DOHH2 (cell line): ENCODE data around the gene INTS7.

ENCODE experiments used
- H3F3A ChIP-seq: fragments of 200-600 bp; sonication (generic), shearing (Covaris generic); 2 replicates; pipeline ENCODE4 v1.6.0; 2016; ENCODE audit warnings: antibody characterized with exemption, mild to moderate bottlenecking; ENCODE audit not compliant: control insufficient read depth, insufficient read depth
- H3K27ac ChIP-seq: fragments of 200-600 bp; sonication (generic); 2 replicates; pipeline ENCODE4 v1.5.1; 2014; ENCODE audit warnings: low read depth, mild to moderate bottlenecking, low read length, moderate library complexity
- H3K27me3 ChIP-seq: fragments of 200-600 bp; sonication (generic); 2 replicates; pipeline ENCODE4 v1.6.1; 2014; ENCODE audit warnings: mild to moderate bottlenecking, low read length, mixed read lengths; ENCODE audit not compliant: control insufficient read depth
- H3K36me3 ChIP-seq: fragments of 200-600 bp; sonication (generic); 2 replicates; pipeline ENCODE4 v1.6.1; 2014; ENCODE audit warnings: mild to moderate bottlenecking, low read length, moderate library complexity, mixed read lengths; ENCODE audit not compliant: control insufficient read depth
- H3K4me1 ChIP-seq: fragments of 200-600 bp; sonication (generic); 2 replicates; pipeline ENCODE4 v1.6.1; 2014; ENCODE audit warnings: mild to moderate bottlenecking, low read length, mixed read lengths; ENCODE audit not compliant: control insufficient read depth
- H3K4me2 ChIP-seq: fragments of 200-600 bp; sonication (generic); 2 replicates; pipeline ENCODE4 v1.6.0; 2014; ENCODE audit warnings: mild to moderate bottlenecking, low read length, moderate library complexity
- H3K4me3 ChIP-seq: fragments of 200-600 bp; sonication (generic); 2 replicates; pipeline ENCODE4 v1.5.1; 2014; ENCODE audit warnings: mild to moderate bottlenecking, low read length, mixed read lengths
- H3K79me2 ChIP-seq: fragments of 200-600 bp; sonication (generic); 2 replicates; pipeline ENCODE4 v1.6.1; 2014; ENCODE audit warnings: mild to moderate bottlenecking, low read length, mixed read lengths; ENCODE audit not compliant: control insufficient read depth
- H3K9me2 ChIP-seq: fragments of 200-600 bp; sonication (generic); replicated peaks from 2 replicates; pipeline ENCODE4 v1.6.1; 2014; ENCODE audit warnings: mild to moderate bottlenecking, low read length, mixed read lengths; ENCODE audit not compliant: control insufficient read depth
- H3K9me3 ChIP-seq: fragments of 200-600 bp; sonication (generic); 2 replicates; pipeline ENCODE4 v1.6.1; 2014; ENCODE audit warnings: antibody characterized with exemption, low read length, mixed read lengths; ENCODE audit not compliant: control insufficient read depth, insufficient read depth
- H4K20me1 ChIP-seq: fragments of 200-600 bp; sonication (generic); 2 replicates; pipeline ENCODE4 v1.6.0; 2014; ENCODE audit warnings: low read depth, mild to moderate bottlenecking, antibody characterized with exemption, low read length, moderate library complexity; ENCODE audit not compliant: control insufficient read depth, insufficient read depth
- EZH2phosphoT487 ChIP-seq: fragments of 200-600 bp; sonication (generic); IDR thresholded peaks from 2 replicates; pipeline ENCODE4 v1.6.1; 2017; ENCODE audit warnings: borderline replicate concordance, mild to moderate bottlenecking, antibody characterized with exemption, low read length, moderate library complexity, mixed read lengths
- TF ChIP-seq, protein P1 (sequence below): fragments of 200-600 bp; sonication (generic); IDR thresholded peaks from one replicate; pipeline ENCODE4 v1.5.1; 2014; ENCODE audit warnings: antibody characterized with exemption, mild to moderate bottlenecking, low read depth, low read length; ENCODE audit not compliant: poor library complexity, severe bottlenecking

The INTS7 gene

DNA sequence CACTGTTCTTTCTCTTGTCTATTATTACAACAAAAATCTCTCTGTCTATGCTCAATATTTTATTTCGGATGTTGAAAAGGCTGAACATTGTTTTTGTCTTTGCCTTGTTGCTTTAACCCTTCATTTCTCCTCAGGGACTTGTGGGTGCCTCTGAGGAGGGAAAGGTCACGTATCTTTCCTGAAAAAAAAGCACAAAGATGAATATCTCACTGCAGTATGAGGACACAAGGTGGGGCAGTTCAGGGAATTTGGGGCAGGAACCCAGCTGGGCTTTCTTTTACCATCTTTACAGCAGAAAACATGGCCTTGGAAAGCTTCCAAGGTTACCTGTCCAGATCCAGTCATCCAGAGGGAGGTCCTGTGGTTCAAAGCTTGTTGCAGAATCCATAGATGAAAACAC, 105.7 kb downstream of the INTS7 start:
- Histone ChIP-seq H3K9me3 (no peaks in the 10 kb centered on the region), H3K4me1 (no peaks in the 10 kb centered on the region), H3K36me3 (no peaks in the 10 kb centered on the region), H3F3A (no peaks in the 10 kb centered on the region), H3K27ac (no peak overlapping the region), H4K20me1 (no peaks in the 10 kb centered on the region), H3K4me2 (no peak overlapping the region), H3K9me2 (no peaks in the 10 kb centered on the region), H3K79me2 (no peaks in the 10 kb centered on the region), H3K4me3 (no peak overlapping the region), H3K27me3 (peaks cover 11% of the 10 kb centered on the region)
- TF ChIP-seq, protein P1, sequence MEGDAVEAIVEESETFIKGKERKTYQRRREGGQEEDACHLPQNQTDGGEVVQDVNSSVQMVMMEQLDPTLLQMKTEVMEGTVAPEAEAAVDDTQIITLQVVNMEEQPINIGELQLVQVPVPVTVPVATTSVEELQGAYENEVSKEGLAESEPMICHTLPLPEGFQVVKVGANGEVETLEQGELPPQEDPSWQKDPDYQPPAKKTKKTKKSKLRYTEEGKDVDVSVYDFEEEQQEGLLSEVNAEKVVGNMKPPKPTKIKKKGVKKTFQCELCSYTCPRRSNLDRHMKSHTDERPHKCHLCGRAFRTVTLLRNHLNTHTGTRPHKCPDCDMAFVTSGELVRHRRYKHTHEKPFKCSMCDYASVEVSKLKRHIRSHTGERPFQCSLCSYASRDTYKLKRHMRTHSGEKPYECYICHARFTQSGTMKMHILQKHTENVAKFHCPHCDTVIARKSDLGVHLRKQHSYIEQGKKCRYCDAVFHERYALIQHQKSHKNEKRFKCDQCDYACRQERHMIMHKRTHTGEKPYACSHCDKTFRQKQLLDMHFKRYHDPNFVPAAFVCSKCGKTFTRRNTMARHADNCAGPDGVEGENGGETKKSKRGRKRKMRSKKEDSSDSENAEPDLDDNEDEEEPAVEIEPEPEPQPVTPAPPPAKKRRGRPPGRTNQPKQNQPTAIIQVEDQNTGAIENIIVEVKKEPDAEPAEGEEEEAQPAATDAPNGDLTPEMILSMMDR = no peak
- TF ChIP-seq EZH2phosphoT487 = no peak

DNA sequence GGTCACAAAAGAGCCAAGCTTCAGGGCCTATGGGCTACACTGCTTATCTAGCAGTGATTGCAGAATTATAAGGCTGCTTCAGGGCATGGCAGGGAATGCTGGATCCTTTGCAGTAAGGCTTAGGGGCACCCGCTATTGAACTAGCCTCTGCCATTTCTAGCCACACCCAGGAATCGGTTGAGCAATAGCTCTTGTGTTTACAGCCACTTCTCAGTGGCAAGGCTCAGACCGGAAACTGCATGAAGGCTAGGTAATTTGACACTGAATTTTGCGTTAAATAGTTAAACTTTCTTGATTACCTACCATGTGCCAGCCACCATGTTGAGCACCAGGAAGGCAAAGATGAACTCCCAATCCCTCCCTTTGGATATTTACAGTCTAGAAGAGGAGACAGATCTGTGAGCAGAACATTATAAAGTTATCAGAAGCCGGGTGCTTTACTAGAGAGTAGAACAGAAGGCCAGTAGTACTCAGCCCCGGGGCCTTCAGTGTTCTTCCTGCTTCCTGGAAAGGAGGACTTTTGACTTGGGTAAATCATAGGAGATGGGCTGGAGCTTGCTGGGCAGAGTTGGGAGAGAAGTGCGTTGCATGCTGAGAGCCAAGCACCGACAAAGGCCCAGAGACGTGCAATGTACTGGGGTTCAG, 106.2 kb downstream of the INTS7 start:
- H3K9me3 ChIP-seq = no peaks in the 10 kb centered on the region
- H4K20me1 ChIP-seq = no peaks in the 10 kb centered on the region
- no peak overlapping the region for H3K4me3 ChIP-seq
- H3K9me2 ChIP-seq = no peaks in the 10 kb centered on the region
- TF ChIP-seq, protein P1 = no peak
- TF ChIP-seq EZH2phosphoT487 = no peak
- no peak overlapping the region for H3K4me2 ChIP-seq
- H3K27me3 ChIP-seq = peaks cover 10% of the 10 kb centered on the region; the same call in 1 of the 2 replicates
- H3K36me3 ChIP-seq = no peaks in the 10 kb centered on the region
- no peaks in the 10 kb centered on the region for H3K79me2 ChIP-seq
- H3F3A ChIP-seq = no peaks in the 10 kb centered on the region
- H3K27ac ChIP-seq = no peak overlapping the region
- no peaks in the 10 kb centered on the region for H3K4me1 ChIP-seq

DNA sequence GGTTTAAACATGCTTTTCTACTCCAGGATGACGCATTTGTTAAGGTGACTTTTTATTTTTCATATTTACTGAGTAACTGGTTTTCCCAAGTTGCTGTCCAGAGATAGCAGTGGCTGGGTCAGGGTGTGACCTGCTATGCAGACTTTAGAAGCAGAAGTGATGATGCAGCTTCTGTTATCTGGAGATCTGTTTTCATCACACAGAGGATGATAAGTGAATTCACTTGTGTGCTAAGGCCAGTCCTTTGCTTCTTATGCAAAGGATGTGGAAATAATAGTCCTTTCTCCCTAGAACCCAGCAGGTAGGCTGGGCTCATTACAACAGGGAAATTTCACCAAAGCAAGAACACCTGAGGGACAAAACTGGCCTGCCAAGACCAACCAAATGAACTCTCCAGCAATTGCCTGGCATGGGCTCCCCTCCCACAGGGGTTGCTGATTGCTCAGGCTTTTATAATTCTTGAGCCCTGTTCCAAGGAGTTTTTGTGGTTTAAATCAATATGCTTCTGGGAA, 107.0 kb downstream of the INTS7 start:
- Histone ChIP-seq H3K27me3 (peaks cover 16% of the 10 kb centered on the region; the same call in 1 of the 2 replicates), H3K79me2 (no peaks in the 10 kb centered on the region), H3K4me2 (no peak overlapping the region), H3K27ac (no peak overlapping the region), H3K4me3 (no peak overlapping the region), H3K4me1 (no peaks in the 10 kb centered on the region), H3K9me2 (no peaks in the 10 kb centered on the region), H3K9me3 (no peaks in the 10 kb centered on the region), H3K36me3 (no peaks in the 10 kb centered on the region), H4K20me1 (no peaks in the 10 kb centered on the region), H3F3A (no peaks in the 10 kb centered on the region)
- no peak for TF ChIP-seq EZH2phosphoT487

DNA sequence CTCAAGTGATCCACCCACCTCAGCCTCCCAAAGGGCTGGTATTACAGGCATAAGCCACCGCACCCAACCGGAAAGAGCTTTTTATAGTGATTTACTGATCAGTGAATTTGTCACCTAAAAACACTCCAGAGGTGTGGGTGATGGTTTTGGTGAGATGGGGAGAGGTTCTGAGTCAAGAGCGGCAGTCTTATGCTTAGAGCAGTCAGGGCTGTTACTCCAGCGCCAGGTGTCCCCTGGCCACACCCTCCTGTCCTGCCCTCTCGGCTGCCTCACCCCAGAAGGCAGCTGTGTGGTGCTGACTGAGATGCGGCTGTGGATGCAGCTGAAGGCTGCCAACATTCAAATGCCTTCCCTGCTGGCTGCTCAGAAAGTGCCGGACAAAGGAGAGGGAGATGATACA, 110.3 kb downstream of the INTS7 start:
- H3K4me2 ChIP-seq = no peak overlapping the region

More for the DNA sequence above, 110.3 kb downstream of the INTS7 start:
- Histone ChIP-seq H3K9me3 (no peaks in the 10 kb centered on the region), H3K36me3 (no peaks in the 10 kb centered on the region), H3K4me3 (no peak overlapping the region), H3K27ac (no peak overlapping the region), H3K27me3 (peaks cover 17% of the 10 kb centered on the region; the same call in 1 of the 2 replicates), H3K79me2 (no peaks in the 10 kb centered on the region), H3K4me1 (no peaks in the 10 kb centered on the region), H3K9me2 (no peaks in the 10 kb centered on the region), H4K20me1 (no peaks in the 10 kb centered on the region), H3F3A (no peaks in the 10 kb centered on the region)
- TF ChIP-seq, protein P1 = no peak
- TF ChIP-seq EZH2phosphoT487 = no peak
